IMR-90 (cell line): ENCODE measurements around the gene FCMR. TPM values are rescaled to one million over a fixed set of nuclear protein-coding genes. Genes with fewer than 3 reads are reported as not detected.
"Not testable (repeated sequence)": the region's sequence is repeated elsewhere in the genome, so short reads cannot be mapped to it uniquely, and the experiment has no call there.

Source experiments
- ATAC-seq: fragments of 200-7000 bp; cut with Tn5 transposase; 2 replicates; pipeline ENCODE4 v1.9.1; 2020; ENCODE audit warnings: low read depth, mild to moderate bottlenecking, moderate library complexity
- BruUV-seq: library from RNA; stranded (reverse); fragments of 400-500 nt; replicated peaks from 2 replicates; lab custom pipeline; 2021; lab: Mats Ljungman, UMichigan
- CTCF ChIA-PET: fragments of 300-600 bp; formaldehyde crosslinking; extraction: SDS; loops from one replicate; lab custom pipeline; 2021; ENCODE audit warnings: antibody characterized with exemption; lab: Yijun Ruan, JAX
- POLR2A ChIA-PET: fragments of 300-600 bp; sonication (Branson Sonifier 250); formaldehyde crosslinking; loops from one replicate; lab custom pipeline; 2022; ENCODE audit warnings: antibody characterized with exemption; ENCODE audit not compliant: unreplicated experiment; lab: Charles Lee
- DNase-seq: peaks from one replicate; pipeline ENCODE4 v3.0.0; 2013
- H2AFZ ChIP-seq: replicated peaks from 2 replicates; pipeline ENCODE3; 2013; ENCODE audit warnings: low read length, mild to moderate bottlenecking; ENCODE audit not compliant: poor library complexity
- H2AK5ac ChIP-seq: 2 replicates; pipeline ENCODE4 v1.6.1; 2013; ENCODE audit warnings: low read depth, low read length, inconsistent platforms
- H2AK9ac ChIP-seq: replicated peaks from 2 replicates; pipeline ENCODE3; 2013; ENCODE audit warnings: mild to moderate bottlenecking, low read depth, low read length, moderate library complexity; ENCODE audit not compliant: poor library complexity
- H2BK120ac ChIP-seq: 2 replicates; pipeline ENCODE4 v1.6.1; 2013; ENCODE audit warnings: low read depth, low read length, inconsistent platforms
- H2BK15ac ChIP-seq: 3 replicates; pipeline ENCODE4 v1.6.1; 2013; ENCODE audit warnings: low read depth, low read length, inconsistent platforms
- H2BK20ac ChIP-seq: 2 replicates; pipeline ENCODE4 v1.6.1; 2013; ENCODE audit warnings: low read depth, mild to moderate bottlenecking, inconsistent platforms, low read length, moderate library complexity
- H2BK5ac ChIP-seq: 2 replicates; pipeline ENCODE4 v1.6.1; 2013; ENCODE audit warnings: mild to moderate bottlenecking, low read depth, low read length, inconsistent platforms; ENCODE audit not compliant: poor library complexity, severe bottlenecking
- H3K14ac ChIP-seq: replicated peaks from 2 replicates; pipeline ENCODE4 v1.6.1; 2013; ENCODE audit warnings: low read depth, low read length, inconsistent platforms
- H3K18ac ChIP-seq: 2 replicates; pipeline ENCODE4 v1.6.1; 2013; ENCODE audit warnings: low read depth, low read length, control low read depth
- H3K23ac ChIP-seq: 2 replicates; pipeline ENCODE4 v1.6.1; 2013; ENCODE audit warnings: low read depth, low read length, inconsistent platforms
- H3K27ac ChIP-seq: 2 replicates; pipeline ENCODE4 v1.5.1; 2013; ENCODE audit warnings: mild to moderate bottlenecking, control low read depth, low read length; ENCODE audit not compliant: insufficient read depth
- H3K27me3 ChIP-seq: 2 replicates; pipeline ENCODE4 v1.6.1; 2013; ENCODE audit warnings: low read length; ENCODE audit not compliant: control insufficient read depth, insufficient read depth
- H3K36me3 ChIP-seq: 2 replicates; pipeline ENCODE4 v1.6.1; 2013; ENCODE audit warnings: low read length, mixed read lengths; ENCODE audit not compliant: control insufficient read depth, insufficient read depth
- H3K4ac ChIP-seq: 2 replicates; pipeline ENCODE4 v1.6.1; 2013; ENCODE audit warnings: low read depth, low read length, inconsistent platforms
- H3K4me1 ChIP-seq: 2 replicates; pipeline ENCODE4 v1.6.1; 2013; ENCODE audit warnings: low read length, mixed read lengths; ENCODE audit not compliant: control insufficient read depth, insufficient read depth
- H3K4me2 ChIP-seq: 2 replicates; pipeline ENCODE4 v1.6.1; 2013; ENCODE audit warnings: low read depth, mild to moderate bottlenecking, control low read depth, low read length, moderate library complexity
- H3K4me3 ChIP-seq: 2 replicates; pipeline ENCODE4 v1.5.1; 2013; ENCODE audit warnings: low read depth, mild to moderate bottlenecking, control low read depth, low read length, moderate library complexity; ENCODE audit not compliant: insufficient read depth
- H3K56ac ChIP-seq: 2 replicates; pipeline ENCODE4 v1.6.1; 2013; ENCODE audit warnings: low read length, inconsistent platforms; ENCODE audit not compliant: insufficient read depth; ENCODE audit errors: extremely low read depth
- H3K79me1 ChIP-seq, 2 experiments: 2 replicates each; pipeline ENCODE4 v1.6.1; 2013; ENCODE audit warnings: low read length in 2 of 2, inconsistent platforms in 1 of 2, low read depth in 1 of 2
- H3K9ac ChIP-seq: 2 replicates; pipeline ENCODE4 v1.6.1; 2013; ENCODE audit warnings: low read depth, low read length, control low read depth
- H3K9me1 ChIP-seq: 2 replicates; pipeline ENCODE4 v1.6.1; 2013; ENCODE audit warnings: low read length, inconsistent platforms; ENCODE audit not compliant: insufficient read depth
- H3K9me3 ChIP-seq: 2 replicates; pipeline ENCODE4 v1.6.1; 2013; ENCODE audit warnings: low read length; ENCODE audit not compliant: control insufficient read depth, insufficient read depth
- H4K20me1 ChIP-seq: 2 replicates; pipeline ENCODE4 v1.6.1; 2013; ENCODE audit warnings: low read length, inconsistent platforms; ENCODE audit not compliant: insufficient read depth
- H4K5ac ChIP-seq: 2 replicates; pipeline ENCODE4 v1.6.1; 2013; ENCODE audit warnings: mild to moderate bottlenecking, low read depth, low read length, control low read depth
- H4K8ac ChIP-seq, 2 experiments: 2 replicates each; pipeline ENCODE4 v1.6.1; 2013; ENCODE audit warnings: low read depth in 2 of 2, low read length in 2 of 2, control low read depth in 1 of 2, inconsistent platforms in 1 of 2
- H4K91ac ChIP-seq: 2 replicates; pipeline ENCODE4 v1.6.1; 2013; ENCODE audit warnings: low read depth, low read length, inconsistent platforms; ENCODE audit not compliant: insufficient read depth
- MXI1 ChIP-seq: IDR thresholded peaks from 2 replicates; pipeline ENCODE4 v1.6.1; 2012; ENCODE audit warnings: low read depth, mild to moderate bottlenecking, low read length, moderate library complexity, borderline replicate concordance
- dilution Hi-C: fragments of 300-500 bp; cut with HindIII; formaldehyde crosslinking; loops from one replicate; pipeline ENCODE4 v1.14.3; 2018; ENCODE audit warnings: low sequenced_read_pairs; ENCODE audit not compliant: unreplicated experiment
- in situ Hi-C: fragments of 300-500 bp; cut with MboI; formaldehyde crosslinking; loops from 3 replicates; pipeline ENCODE4 v1.14.3; 2019; ENCODE audit warnings: low sequenced_read_pairs, inconsistent platforms, mixed read lengths
- intact Hi-C: fragments of 100-400 bp; cut with micrococcal nuclease; formaldehyde crosslinking; loops from 2 replicates; pipeline ENCODE4 v1.10.0; 2022
- polyA plus RNA-seq, 3 experiments: library from polyadenylated mRNA; depleted of rRNA; stranded (reverse); fragments of >200 nt; gene quantifications; 2 replicates each; pipeline ENCODE4 v1.2.3, GENCODE V29; 2012; ENCODE audit warnings: low replicate concordance in 1 of 3
- total RNA-seq: library from RNA; depleted of rRNA; stranded (reverse); fragments of >200 nt; gene quantifications from 2 replicates; pipeline ENCODE4 v1.2.3, GENCODE V29; 2012; rRNA removed

Gene FCMR
- total and polyA plus RNA-seq, 2 of the 4 experiments (the other 2 are of a cell fraction): 0.09 TPM; not detected in 1

GRCh38 chr1:206854401-206855129 lies 67.2 kb downstream of the FCMR start (continued):
- TF ChIP-seq MXI1: no peak

- H3K9ac ChIP-seq, ATAC-seq, H3K27ac ChIP-seq, H3K4ac ChIP-seq, H2BK20ac ChIP-seq, H3K14ac ChIP-seq, H4K91ac ChIP-seq, H3K79me1 ChIP-seq, H3K56ac ChIP-seq, BruUV-seq, H3K36me3 ChIP-seq, intact Hi-C loops, H3K9me3 ChIP-seq, H3K18ac ChIP-seq, H2AFZ ChIP-seq, H3K4me1 ChIP-seq, H3K9me1 ChIP-seq, H4K20me1 ChIP-seq, H2BK15ac ChIP-seq, H2BK120ac ChIP-seq, in situ Hi-C loops, H2AK5ac ChIP-seq, H4K8ac ChIP-seq, H2AK9ac ChIP-seq, H2BK5ac ChIP-seq, dilution Hi-C loops, H3K27me3 ChIP-seq, POLR2A ChIA-PET, DNase-seq, H3K4me3 ChIP-seq, H3K4me2 ChIP-seq, H4K5ac ChIP-seq, H3K23ac ChIP-seq: not testable (repeated sequence)
- CTCF ChIA-PET: interaction anchor here (0.9 to 1.4 kb wide), 2 partner anchors 12 to 190 kb away, joined by 3 to 4 read pairs; partner anchors contain the start of gene IL20
These were observed 68.0 kb downstream of the FCMR start for GRCh38 chr1:206853696-206854095.

Other genes starting within 250 kb of the FCMR start
- 50.8 and 56.5 TPM in 2 replicates for gene MAPKAPK2, start 237.0 kb downstream of the FCMR start, total RNA-seq
- 60.7 and 66.4 TPM in 2 replicates for gene MAPKAPK2, start 237.0 kb downstream of the FCMR start, polyA plus RNA-seq (2012; rRNA removed)
- not detected in 2 replicates for gene IL19, start 151.2 kb downstream of the FCMR start, total RNA-seq
- not detected in 2 replicates for gene IL19, start 151.2 kb downstream of the FCMR start, polyA plus RNA-seq (2012; rRNA removed)
- gene IL10, start 149.4 kb downstream of the FCMR start, total RNA-seq: not detected in 2 replicates
- not detected in 2 replicates for gene IL10, start 149.4 kb downstream of the FCMR start, polyA plus RNA-seq (2012; rRNA removed)
- gene IL20, start 56.3 kb downstream of the FCMR start, total RNA-seq: not detected in 2 replicates
- not detected in 2 replicates for gene IL20, start 56.3 kb downstream of the FCMR start, polyA plus RNA-seq (2012; rRNA removed)
- under 0.01 and 0.18 TPM in 2 replicates for gene IL24, start 24.5 kb downstream of the FCMR start, total RNA-seq
- gene IL24, start 24.5 kb downstream of the FCMR start, polyA plus RNA-seq (2012; rRNA removed): 0.12 and 0.22 TPM in 2 replicates
- not detected in 2 replicates for gene PIGR, start 24.5 kb upstream of the FCMR start, total RNA-seq
- not detected in 2 replicates for gene PIGR, start 24.5 kb upstream of the FCMR start, polyA plus RNA-seq (2012; rRNA removed)
- gene FCAMR, start 48.5 kb upstream of the FCMR start, total RNA-seq: not detected in 2 replicates
- not detected in 2 replicates for gene FCAMR, start 48.5 kb upstream of the FCMR start, polyA plus RNA-seq (2012; rRNA removed)
- gene C1orf116, start 110.8 kb upstream of the FCMR start, total RNA-seq: under 0.01 TPM in 1 of 2 replicates, not detected in the other
- gene C1orf116, start 110.8 kb upstream of the FCMR start, polyA plus RNA-seq (2012; rRNA removed): 0.03 TPM in 1 of 2 replicates, not detected in the other
- 5.4 and 10.3 TPM in 2 replicates for gene YOD1, start 129.3 kb upstream of the FCMR start, total RNA-seq
- gene YOD1, start 129.3 kb upstream of the FCMR start, polyA plus RNA-seq (2012; rRNA removed): 1.6 and 1.8 TPM in 2 replicates
- 1.3 and 1.7 TPM in 2 replicates for gene PFKFB2, start 131.3 kb upstream of the FCMR start, total RNA-seq
- gene PFKFB2, start 131.3 kb upstream of the FCMR start, polyA plus RNA-seq (2012; rRNA removed): 0.53 and 0.62 TPM in 2 replicates
- not detected in 2 replicates for gene C4BPB, start 166.9 kb upstream of the FCMR start, total RNA-seq
- gene C4BPB, start 166.9 kb upstream of the FCMR start, polyA plus RNA-seq (2012; rRNA removed): not detected in 2 replicates
- gene C4BPA, start 182.3 kb upstream of the FCMR start, total RNA-seq: not detected in 2 replicates
- not detected in 2 replicates for gene C4BPA, start 182.3 kb upstream of the FCMR start, polyA plus RNA-seq (2012; rRNA removed)